Inflammatory macrophage treated with lipopolysaccharide for 4 hours (primary cell): Measurements from ENCODE around the gene NGB.
A peak's percentile ranks its signal among the peaks of the same experiment; 100 is the strongest.

Experiments used
- DNase-seq: peaks from one replicate; pipeline ENCODE4 v3.0.0-alpha.2; 2020

NGB gene

GRCh38 chr14:77260631-77261030 is 10.4 kb downstream of the NGB start:
- DNase-seq: no peak

- DNase-seq: no peak
These were observed 10.8 kb downstream of the NGB start for GRCh38 chr14:77260199-77260598.

DNA sequence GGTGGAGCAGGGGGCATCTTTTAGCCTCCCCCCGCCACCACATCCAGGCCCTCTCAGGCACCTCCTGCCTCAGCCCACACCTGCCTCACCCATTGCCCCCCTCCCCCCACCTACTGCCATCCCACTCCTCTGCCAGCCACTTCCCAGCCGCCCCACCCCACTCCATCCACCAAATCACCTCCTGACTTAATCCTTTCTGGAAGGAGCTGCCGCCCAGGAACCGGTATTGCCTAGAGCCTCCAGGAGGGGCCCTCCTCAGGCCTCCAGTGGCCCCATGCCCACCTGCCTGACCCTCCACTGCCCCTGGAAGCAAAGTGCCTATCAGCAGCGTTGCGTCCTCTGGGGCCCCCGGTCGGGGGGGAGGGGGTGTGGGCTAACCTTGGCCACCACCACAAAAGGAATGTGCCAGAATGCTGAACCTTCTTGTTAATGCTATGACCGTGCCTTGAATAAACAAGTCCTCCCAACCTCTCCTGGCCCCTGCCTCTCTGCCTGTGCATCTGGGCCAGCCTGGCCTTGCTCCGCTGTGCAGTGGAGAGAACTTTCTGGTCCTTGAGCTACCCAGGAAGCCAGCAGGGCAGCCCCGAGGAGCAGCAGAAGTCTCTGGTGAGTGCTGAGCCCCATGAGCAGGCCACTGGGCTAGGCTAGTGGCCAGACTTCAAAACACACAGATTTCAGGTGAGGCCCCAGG is 11.8 kb downstream of the NGB start:
- DNase-seq: no peak

DNA sequence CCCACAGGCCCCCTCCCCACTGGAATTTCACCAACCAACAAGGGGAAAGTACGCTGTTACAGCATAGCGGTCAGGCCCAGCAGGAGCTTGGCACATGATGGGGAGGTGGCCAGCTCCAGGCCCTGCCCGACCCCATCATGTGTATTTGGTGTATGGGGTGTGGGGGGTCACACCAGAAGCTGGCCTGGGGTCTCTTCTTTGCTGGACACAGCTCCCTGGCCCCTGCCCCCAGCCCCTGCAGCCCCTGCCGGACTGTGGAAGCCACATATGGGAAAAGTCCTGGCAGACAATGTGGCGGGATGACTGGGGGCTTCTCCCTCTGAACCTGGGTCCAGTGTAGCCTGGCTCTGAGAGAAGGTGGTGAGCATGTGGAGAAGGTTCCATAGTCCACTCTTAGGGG is 12.4 kb downstream of the NGB start:
- DNase-seq: no peak

DNA sequence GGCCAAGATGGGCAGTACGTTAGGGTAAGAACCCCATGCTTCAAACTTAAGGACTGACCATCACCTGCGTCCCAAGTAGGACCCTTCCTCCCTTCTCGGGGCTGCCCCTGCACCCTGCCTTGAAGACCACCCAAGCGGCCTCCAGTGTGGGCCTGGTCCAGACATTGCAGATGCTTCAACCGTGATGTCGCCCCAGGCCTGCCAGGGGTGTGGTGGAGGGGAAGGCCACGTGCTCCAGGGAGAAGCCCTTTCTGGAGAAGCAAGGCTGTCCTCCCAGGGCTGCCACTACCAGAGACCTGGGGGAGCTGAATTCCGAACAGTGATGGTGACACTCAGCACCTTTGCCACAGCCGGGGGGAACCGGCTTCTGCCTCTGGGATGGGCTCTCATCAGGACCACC is 13.3 kb downstream of the NGB start:
- no peak for DNase-seq

DNA sequence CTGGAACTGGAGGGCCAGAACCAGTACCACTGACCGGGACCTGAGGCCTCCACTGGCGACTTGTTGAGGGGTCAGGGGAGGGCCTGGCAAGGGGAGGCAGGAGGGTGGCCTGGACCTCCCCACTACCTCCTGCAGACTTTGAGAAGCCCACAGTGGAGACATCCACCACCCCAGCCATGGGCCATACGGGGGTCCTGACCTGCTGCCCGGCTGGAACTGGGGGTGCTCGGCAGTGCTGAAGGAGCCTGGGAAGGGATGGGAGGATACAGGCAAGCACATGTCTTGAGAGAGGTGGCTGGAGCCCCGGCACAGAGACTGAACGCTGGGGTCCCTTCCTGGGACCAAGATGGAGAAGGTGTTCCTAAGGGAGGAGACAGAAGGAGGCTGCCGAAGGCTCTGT is 14.3 kb downstream of the NGB start:
- no peak for DNase-seq

DNA sequence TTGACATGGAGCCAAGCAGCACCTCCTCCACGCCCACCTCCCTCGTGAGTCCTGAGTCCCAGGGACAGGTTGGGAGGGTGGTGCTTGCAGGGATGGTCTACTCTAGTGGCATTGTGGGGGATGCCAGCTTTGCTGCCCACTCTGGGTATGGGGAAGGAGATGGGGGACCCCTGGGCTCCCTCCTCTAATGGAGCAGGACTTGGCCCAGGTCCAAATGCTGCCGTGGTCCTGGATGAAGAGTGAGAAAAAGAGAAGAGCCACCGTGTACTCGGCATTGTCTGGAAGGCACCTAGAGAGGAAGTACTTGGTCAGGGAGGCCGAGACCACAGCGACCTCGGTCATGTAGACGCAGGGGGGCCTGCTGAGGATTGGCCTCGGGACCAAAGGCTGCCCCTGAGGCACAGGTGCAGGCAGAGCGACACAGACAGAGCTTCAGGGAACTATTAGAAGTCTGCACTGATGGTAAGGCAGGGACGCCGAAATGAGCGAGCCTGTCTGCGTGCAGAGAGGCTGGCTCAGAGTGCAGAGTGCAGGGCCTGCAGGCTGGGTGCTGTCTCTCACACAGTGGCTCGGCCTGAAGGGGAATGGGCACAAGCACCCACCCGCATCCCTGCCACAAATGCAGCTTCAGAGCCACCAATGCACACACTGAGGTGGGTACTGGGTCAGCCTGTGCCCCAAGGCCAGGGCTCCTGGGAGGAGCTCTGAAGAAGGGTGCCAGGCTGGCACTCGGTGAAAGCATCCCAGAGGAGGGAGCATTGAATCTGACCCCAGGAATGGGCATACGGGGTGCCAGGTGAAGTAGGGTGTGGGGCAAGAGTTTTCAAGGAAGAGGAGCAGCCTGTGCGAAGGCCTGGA is 17.4 kb downstream of the NGB start:
- DNase-seq: no peak

- no peak for DNase-seq
These were observed 19.1 kb downstream of the NGB start for GRCh38 chr14:77251870-77252269.

DNA sequence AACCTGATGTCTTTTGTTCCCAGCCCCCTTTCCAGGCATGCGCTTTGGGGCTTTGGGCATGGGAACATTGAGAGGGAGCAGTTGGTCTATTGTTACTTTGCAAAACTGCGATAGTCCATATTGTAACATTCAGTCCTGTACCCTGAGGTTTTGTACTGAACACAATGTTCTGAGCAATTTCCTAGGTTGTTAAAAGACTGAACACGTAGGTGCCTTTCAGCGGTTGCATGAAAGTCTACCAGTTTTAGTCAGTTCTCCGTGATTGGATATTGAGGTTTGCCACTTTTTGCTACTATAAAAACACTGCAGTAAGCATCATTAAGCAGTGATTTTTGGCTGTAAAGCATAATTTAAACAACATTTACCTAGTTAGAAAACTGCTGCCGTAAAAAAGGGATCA is 20.1 kb downstream of the NGB start:
- no peak for DNase-seq

DNA sequence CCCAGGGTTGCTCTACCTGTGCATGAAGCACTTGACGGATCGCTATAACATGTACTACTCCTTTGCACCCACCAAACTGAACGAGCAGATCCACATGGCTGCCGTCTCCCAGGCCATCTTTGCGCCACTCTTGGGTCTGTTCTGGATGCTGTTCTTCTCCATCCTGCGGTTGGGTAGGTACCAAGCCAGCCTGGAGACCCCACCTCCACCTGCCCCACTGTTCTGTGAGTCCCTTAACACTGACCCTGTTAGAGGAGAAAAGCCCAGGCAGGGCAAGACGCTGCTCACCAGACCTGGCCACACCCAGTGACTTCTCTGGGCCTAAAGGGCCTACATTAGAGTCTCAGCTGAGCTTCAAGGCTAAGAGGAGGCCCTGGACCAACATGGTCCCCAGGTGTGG is 21.7 kb downstream of the NGB start:
- no peak for DNase-seq

DNA sequence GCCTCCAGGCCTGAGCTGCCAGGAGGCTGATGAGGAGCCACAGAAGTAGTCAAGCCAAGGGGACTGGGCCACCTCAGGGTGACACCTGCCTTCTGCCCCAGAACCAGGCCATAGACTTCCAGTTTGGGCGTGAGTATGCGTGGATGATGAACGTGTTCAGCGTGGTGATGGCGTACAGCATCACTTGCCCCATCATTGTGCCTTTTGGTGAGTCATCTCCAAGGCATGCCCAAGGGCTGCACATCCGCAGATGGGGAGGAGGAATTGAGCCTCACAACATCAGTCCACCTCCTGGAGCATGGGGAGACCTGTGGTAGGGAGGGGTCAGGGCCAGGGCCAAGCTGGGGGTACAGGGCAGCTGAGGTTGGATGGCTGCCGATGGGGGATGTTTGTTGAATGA is 22.3 kb downstream of the NGB start:
- DNase-seq: no peak

- DNase-seq: no peak
These were observed 24.2 kb downstream of the NGB start for GRCh38 chr14:77246784-77247183.

DNA sequence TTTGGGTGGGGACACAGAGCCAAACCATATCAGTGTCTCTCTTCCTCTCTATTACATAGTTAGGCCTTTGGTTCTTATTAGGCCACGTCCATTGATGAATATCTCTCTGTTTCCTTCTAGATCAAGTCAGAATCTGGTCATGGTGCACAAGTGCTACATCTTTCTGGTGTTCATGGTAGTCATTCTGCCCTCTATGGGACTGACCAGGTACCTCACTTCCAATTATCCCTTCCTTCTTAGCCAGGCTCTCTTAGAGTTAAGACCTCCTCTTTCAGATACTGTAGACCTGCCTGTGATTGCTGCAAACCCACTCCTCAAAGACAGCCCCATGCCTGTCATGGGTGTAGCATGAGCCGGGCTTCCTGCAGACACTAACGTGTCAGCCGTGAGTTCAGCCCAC is 25.2 kb downstream of the NGB start:
- no peak for DNase-seq

DNA sequence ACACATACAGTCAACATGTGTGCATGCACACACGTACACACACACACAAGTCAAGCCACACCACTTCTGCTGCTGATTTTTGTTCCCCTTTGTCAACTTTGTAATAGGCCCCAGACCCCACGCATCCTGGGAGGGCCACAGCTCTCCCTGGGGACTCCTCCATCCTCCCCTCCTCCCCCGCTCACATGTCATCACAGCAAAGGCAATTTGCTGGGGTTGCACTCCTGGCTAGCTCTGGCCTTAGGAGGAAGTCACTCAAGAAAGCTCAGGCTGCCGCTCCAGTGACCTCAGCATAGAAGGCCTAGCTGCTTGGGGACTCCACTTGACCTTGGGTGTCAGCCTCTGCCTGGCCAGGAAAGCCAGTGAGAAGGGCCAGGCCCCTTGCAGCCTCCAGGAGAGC is 27.2 kb downstream of the NGB start:
- peak; percentile 13 for DNase-seq

- no peak for DNase-seq
These were observed 28.3 kb downstream of the NGB start for GRCh38 chr14:77242752-77243151.

GRCh38 chr14:77241955-77242354 is 29.1 kb downstream of the NGB start:
- DNase-seq: no peak

DNA sequence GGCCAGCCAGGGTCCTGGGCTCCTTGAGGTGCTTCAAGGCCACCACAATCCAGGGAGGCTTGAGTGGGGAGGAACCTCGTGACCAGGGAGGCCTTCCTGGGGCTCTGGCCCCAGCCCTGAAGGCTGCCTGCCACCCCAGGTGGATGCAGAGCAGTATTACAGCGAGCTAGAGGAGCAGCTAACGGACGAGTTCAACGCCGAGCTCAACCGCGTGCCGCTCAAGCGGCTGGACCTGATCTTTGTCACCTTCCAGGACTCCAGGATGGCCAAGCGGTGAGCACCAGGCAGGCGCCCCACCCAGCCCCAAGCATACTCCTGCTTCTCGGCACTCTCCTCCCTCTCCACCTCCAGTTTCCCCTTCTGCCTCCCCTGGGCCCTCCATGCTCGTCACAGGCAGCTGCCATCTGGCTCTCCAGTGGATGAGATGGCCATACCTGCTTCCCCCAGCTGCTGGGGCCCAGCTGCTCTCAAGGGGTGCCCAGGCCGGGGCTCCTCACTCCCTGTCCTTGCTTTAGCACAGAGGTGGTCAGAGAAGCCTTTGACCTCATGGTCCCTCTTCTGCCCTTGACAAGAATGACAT is 30.6 kb downstream of the NGB start:
- DNase-seq: no peak

- no peak for DNase-seq
These were observed 31.6 kb downstream of the NGB start for GRCh38 chr14:77239412-77239811.

DNA sequence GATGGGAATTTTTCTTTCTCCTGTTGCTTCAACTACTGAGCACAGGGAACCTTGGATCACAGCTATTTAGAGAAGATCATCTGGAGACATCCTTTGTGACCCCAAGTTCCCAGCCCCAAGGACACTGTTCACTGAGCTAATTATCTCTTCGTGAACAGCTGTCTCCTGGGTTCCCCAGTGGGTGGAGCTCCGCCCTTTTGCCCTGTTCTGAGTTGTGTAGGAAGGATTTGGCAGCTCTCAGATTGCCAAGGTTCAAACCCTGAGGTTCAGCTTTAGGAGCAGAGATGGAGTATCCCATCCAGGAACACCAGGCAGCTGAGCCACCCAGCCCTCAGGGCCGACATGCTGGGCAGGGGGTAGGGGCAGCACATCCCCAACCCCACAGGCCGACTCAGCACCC is 32.0 kb downstream of the NGB start:
- DNase-seq: no peak

- no peak for DNase-seq
These were observed 32.6 kb downstream of the NGB start for GRCh38 chr14:77238356-77238755.

- DNase-seq: no peak
These were observed 34.2 kb downstream of the NGB start for GRCh38 chr14:77236814-77237213.

- no peak for DNase-seq
These were observed 39.3 kb downstream of the NGB start for GRCh38 chr14:77231721-77232120.

- DNase-seq: no peak
These were observed 40.1 kb downstream of the NGB start for GRCh38 chr14:77230914-77231313.

DNA sequence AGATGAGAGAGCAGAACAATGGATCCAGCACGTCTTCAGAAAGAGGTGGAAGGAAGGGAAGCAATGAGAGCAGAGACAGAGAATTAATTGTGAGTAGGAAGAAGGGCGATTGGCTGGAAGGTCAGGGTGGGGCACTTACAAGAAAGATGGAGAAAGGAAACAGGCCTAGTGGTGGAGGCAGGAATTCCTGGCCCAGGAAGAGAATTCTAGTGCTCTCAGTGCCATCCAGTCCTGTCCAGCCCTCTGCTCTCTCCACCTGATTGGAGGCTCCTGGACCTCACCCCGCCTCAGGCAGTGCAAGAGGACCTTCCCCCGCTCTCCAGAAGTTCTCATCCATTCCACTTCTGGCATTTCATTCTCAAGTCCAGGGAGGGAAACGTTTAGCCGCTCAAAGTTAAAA is 43.0 kb downstream of the NGB start:
- DNase-seq: no peak
